Measurements from ENCODE around the gene SREBF2. TPM values are rescaled to one million over a fixed set of nuclear protein-coding genes. Genes with fewer than 3 reads are reported as not detected.
A peak's percentile ranks its signal among the peaks of the same experiment; 100 is the strongest.

SREBF2 gene
- polyA plus RNA-seq, 2 of the 4 experiments (the other 2 are of a cell fraction), result 19.4 to 30.8 TPM

DNA sequence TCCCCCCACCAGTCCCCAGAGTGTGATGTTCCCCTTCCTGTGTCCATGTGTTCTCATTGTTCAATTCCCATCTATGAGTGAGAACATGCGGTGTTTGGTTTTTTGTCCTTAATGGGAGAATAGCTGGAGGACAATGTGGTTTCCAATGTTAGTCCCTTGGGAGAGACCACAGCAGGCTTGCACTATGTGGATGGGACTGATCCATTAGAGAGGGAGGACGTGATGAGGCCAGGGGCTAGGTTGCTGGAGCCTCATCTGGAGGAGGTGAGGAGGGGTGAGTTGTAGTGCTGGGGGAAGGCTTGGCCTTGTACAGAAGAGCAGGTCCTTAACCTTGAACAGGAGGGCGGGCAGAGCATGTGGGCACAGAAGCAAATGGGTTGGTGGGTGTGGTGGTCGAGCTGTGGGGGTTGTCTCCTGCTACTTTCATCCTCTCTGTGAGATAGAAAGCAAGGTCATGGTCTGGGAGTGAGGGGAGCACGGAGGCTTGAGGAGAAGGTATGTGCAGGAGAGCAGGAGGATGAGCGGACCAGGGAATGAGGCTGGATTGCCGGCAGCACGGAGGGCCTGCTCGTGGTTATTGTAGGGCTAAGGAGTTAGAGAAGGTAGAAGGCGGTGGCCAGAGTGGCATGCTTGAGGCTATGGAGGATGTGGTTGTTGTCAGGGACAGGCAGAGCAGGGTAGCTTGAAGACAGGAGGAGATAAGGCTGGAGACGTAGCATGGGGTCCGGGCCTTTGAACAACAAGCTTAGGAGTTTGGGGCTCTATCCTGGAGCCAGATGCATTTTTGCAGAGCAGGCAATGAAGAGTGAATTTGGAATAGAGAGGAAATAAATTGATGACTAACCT is 11.2 kb upstream of the SREBF2 start:
- ChIA-PET CTCF (interaction anchor here (0.6 to 2.8 kb wide), 15 partner anchors 9 to 124 kb away, joined by 3 to 12 read pairs (median 3); no protein-coding TSS in a partner anchor), POLR2A (no interaction called here)
- WGBS (ENCODE audit: missing lambda C conversion rate), result 83% methylated on average over 12 of the region's 12 CpGs
- DNase-seq (ENCODE audit: low read depth in 1 of 2, low spot score in 1 of 2) (no peak), FAIRE-seq (no peak), ATAC-seq (peak in 1 of 2 experiments; percentile 17; a peak in 2 of 6 replicates)
- H3K27ac ChIP-seq, result no peak overlapping the region
- H3K4me2 ChIP-seq, result no peak overlapping the region
- no peak overlapping the region for H3K4me3 ChIP-seq
- no peaks in the 10 kb centered on the region for H3K9me3 ChIP-seq
- H3K4me1 ChIP-seq, result peaks cover 10% of the 10 kb centered on the region
- TF ChIP-seq SMC3 (IDR thresholded peaks at IDR 0.05), result no peak
- TF ChIP-seq, protein P1, sequence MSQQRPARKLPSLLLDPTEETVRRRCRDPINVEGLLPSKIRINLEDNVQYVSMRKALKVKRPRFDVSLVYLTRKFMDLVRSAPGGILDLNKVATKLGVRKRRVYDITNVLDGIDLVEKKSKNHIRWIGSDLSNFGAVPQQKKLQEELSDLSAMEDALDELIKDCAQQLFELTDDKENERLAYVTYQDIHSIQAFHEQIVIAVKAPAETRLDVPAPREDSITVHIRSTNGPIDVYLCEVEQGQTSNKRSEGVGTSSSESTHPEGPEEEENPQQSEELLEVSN (IDR thresholded peaks at IDR 0.05; ENCODE audit: borderline replicate concordance, low read depth), result no peak
- no peak for TF ChIP-seq CEBPB (IDR thresholded peaks at IDR 0.05)

DNA sequence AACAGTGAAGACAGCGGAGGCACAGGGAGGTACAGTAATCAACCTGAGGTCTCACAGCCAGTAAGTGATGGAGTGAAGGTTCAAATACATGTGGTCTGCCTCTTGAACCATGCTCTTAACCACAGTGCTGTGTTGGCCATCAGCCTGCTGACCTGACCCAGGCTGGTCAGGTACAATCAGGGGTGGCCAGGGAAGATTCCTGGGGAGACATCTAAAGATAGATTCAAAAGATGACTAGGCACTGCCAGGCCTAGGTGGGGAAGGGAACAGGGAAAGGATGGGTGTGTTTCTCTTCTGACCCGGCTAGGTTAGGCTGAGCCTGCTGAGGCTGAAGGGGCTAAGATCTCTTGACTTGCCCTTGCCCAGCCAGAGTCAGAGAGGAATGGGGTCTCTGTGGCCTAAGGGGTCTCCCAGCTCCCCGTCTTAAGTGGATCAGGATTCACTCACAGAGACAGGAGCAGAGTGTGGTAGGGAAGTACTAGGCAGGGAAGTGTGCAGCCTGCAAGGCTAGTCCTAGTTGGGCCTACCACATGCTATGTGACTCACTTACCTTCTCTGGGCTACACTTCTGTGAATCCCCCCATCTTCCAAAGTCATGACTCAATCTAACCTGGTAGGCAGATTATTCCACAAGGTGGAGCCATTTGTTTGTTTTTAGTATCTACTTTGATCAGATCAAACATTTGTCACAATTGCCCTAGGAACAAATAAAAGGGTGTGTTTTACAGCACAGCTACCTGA is 10.4 kb upstream of the SREBF2 start:
- 70% methylated on average over 3 of the region's 3 CpGs for WGBS (ENCODE audit: missing lambda C conversion rate)
- ChIA-PET POLR2A (no interaction called here), CTCF (interaction anchor here (0.6 to 2.8 kb wide), 16 partner anchors 9 to 150 kb away, joined by 3 to 12 read pairs (median 3); no protein-coding TSS in a partner anchor)
- no peak overlapping the region for H3K4me3 ChIP-seq
- peak overlapping the region in 1 of 2 experiments; percentile 51; a peak in 1 of 6 replicates for H3K27ac ChIP-seq
- DNase-seq (ENCODE audit: low read depth in 1 of 2, low spot score in 1 of 2), result peak; percentile 62 to 67
- no peak overlapping the region for H3K4me2 ChIP-seq
- ATAC-seq, result peak; percentile 77 to 86
- peaks cover 10% of the 10 kb centered on the region for H3K4me1 ChIP-seq
- FAIRE-seq, result no peak
- no peaks in the 10 kb centered on the region for H3K9me3 ChIP-seq
- TF ChIP-seq EP300 (IDR thresholded peaks at IDR 0.05) (no peak), RAD21 (conservative IDR thresholded peaks at IDR 0.05 in 1 of 2, IDR thresholded peaks at IDR 0.05 in 1 of 2) (peak; percentile 62), RCOR1 (IDR thresholded peaks at IDR 0.05; ENCODE audit: low read depth, low read length) (no peak), ZC3H11A (IDR thresholded peaks at IDR 0.05) (no peak), MYC (IDR thresholded peaks at IDR 0.05; ENCODE audit: borderline replicate concordance, low read length) (no peak), KDM5A (IDR thresholded peaks at IDR 0.05) (no peak), JUNB (IDR thresholded peaks at IDR 0.05) (no peak), EHMT2 (IDR thresholded peaks at IDR 0.05; ENCODE audit: low read depth) (no peak), NFE2L2 (conservative IDR thresholded peaks at IDR 0.05; ENCODE audit: low read length) (no peak), FOSB (CRISPR knock-in tag; IDR thresholded peaks at IDR 0.05) (no peak), HOXB5 (CRISPR knock-in tag; IDR thresholded peaks at IDR 0.05) (no peak), TP53 (CRISPR knock-in tag; IDR thresholded peaks at IDR 0.05) (no peak), RFX5 (IDR thresholded peaks at IDR 0.05) (no peak), SMC3 (IDR thresholded peaks at IDR 0.05) (peak; percentile 54), CHD2 (IDR thresholded peaks at IDR 0.05; ENCODE audit: low read length, partially characterized antibody) (no peak), CBX8 (IDR thresholded peaks at IDR 0.05) (no peak), NR3C1 (IDR thresholded peaks at IDR 0.05) (no peak), ZNF302 (CRISPR knock-in tag; IDR thresholded peaks at IDR 0.05) (no peak)
- TF ChIP-seq, protein P2, sequence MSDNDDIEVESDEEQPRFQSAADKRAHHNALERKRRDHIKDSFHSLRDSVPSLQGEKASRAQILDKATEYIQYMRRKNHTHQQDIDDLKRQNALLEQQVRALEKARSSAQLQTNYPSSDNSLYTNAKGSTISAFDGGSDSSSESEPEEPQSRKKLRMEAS (IDR thresholded peaks at IDR 0.05), result no peak
- TF ChIP-seq, protein P3, sequence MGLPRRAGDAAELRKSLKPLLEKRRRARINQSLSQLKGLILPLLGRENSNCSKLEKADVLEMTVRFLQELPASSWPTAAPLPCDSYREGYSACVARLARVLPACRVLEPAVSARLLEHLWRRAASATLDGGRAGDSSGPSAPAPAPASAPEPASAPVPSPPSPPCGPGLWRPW (IDR thresholded peaks at IDR 0.05), result no peak
- TF ChIP-seq, protein P4, sequence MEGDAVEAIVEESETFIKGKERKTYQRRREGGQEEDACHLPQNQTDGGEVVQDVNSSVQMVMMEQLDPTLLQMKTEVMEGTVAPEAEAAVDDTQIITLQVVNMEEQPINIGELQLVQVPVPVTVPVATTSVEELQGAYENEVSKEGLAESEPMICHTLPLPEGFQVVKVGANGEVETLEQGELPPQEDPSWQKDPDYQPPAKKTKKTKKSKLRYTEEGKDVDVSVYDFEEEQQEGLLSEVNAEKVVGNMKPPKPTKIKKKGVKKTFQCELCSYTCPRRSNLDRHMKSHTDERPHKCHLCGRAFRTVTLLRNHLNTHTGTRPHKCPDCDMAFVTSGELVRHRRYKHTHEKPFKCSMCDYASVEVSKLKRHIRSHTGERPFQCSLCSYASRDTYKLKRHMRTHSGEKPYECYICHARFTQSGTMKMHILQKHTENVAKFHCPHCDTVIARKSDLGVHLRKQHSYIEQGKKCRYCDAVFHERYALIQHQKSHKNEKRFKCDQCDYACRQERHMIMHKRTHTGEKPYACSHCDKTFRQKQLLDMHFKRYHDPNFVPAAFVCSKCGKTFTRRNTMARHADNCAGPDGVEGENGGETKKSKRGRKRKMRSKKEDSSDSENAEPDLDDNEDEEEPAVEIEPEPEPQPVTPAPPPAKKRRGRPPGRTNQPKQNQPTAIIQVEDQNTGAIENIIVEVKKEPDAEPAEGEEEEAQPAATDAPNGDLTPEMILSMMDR (IDR thresholded peaks at IDR 0.05), result peak; percentile 68
- TF ChIP-seq, protein P5, sequence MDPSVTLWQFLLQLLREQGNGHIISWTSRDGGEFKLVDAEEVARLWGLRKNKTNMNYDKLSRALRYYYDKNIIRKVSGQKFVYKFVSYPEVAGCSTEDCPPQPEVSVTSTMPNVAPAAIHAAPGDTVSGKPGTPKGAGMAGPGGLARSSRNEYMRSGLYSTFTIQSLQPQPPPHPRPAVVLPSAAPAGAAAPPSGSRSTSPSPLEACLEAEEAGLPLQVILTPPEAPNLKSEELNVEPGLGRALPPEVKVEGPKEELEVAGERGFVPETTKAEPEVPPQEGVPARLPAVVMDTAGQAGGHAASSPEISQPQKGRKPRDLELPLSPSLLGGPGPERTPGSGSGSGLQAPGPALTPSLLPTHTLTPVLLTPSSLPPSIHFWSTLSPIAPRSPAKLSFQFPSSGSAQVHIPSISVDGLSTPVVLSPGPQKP (IDR thresholded peaks at IDR 0.05; ENCODE audit: low read depth, low read length), result no peak
- TF ChIP-seq, protein P6, sequence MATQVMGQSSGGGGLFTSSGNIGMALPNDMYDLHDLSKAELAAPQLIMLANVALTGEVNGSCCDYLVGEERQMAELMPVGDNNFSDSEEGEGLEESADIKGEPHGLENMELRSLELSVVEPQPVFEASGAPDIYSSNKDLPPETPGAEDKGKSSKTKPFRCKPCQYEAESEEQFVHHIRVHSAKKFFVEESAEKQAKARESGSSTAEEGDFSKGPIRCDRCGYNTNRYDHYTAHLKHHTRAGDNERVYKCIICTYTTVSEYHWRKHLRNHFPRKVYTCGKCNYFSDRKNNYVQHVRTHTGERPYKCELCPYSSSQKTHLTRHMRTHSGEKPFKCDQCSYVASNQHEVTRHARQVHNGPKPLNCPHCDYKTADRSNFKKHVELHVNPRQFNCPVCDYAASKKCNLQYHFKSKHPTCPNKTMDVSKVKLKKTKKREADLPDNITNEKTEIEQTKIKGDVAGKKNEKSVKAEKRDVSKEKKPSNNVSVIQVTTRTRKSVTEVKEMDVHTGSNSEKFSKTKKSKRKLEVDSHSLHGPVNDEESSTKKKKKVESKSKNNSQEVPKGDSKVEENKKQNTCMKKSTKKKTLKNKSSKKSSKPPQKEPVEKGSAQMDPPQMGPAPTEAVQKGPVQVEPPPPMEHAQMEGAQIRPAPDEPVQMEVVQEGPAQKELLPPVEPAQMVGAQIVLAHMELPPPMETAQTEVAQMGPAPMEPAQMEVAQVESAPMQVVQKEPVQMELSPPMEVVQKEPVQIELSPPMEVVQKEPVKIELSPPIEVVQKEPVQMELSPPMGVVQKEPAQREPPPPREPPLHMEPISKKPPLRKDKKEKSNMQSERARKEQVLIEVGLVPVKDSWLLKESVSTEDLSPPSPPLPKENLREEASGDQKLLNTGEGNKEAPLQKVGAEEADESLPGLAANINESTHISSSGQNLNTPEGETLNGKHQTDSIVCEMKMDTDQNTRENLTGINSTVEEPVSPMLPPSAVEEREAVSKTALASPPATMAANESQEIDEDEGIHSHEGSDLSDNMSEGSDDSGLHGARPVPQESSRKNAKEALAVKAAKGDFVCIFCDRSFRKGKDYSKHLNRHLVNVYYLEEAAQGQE (IDR thresholded peaks at IDR 0.05), result no peak
